HepG2 (cell line): ENCODE data around the gene STAT1. TPM values are rescaled to one million over a fixed set of nuclear protein-coding genes. Genes with fewer than 3 reads are reported as not detected.

ENCODE experiments used
- ATF7-NPFF ChIP-seq: sonication (generic); formaldehyde crosslinking; IDR thresholded peaks from 2 replicates; pipeline ENCODE4 v1.8.1; 2023; ENCODE audit warnings: mild to moderate bottlenecking, low read depth, missing genetic modification reagents, moderate library complexity
- KLF16 ChIP-seq, 2 experiments: sonication (generic) in 1 of 2; formaldehyde crosslinking in 1 of 2; IDR thresholded peaks; 2 replicates each; pipeline versions ENCODE4 v1.6.1 to v1.8.0; 2016 to 2023; ENCODE audit warnings: missing genetic modification reagents in 2 of 2, missing compliant biosample characterization in 1 of 2
- LCORL ChIP-seq, 2 experiments: fragments of 450-650 bp in 1 of 2; sonication (generic) in 1 of 2; formaldehyde crosslinking in 1 of 2; IDR thresholded peaks; 2 replicates each; pipeline versions ENCODE4 v1.5.0 to v1.6.1; 2017 to 2020; ENCODE audit warnings: antibody characterized with exemption in 1 of 2, missing genetic modification reagents in 1 of 2
- REL ChIP-seq: sonication (generic); formaldehyde crosslinking; conservative IDR thresholded peaks from 2 replicates; pipeline ENCODE4 v1.8.0; 2022; ENCODE audit warnings: mild to moderate bottlenecking, missing genetic modification reagents, moderate library complexity
- SIX1 ChIP-seq: sonication (generic); formaldehyde crosslinking; IDR thresholded peaks from 2 replicates; pipeline ENCODE4 v1.4.0; 2020; ENCODE audit warnings: missing genetic modification reagents, borderline replicate concordance
- ZFP91 ChIP-seq: sonication (generic); formaldehyde crosslinking; IDR thresholded peaks from 2 replicates; pipeline ENCODE4 v1.9.0; 2022; ENCODE audit warnings: missing genetic modification reagents, mild to moderate bottlenecking, borderline replicate concordance
- ZIK1 ChIP-seq: sonication (generic); formaldehyde crosslinking; IDR thresholded peaks from 2 replicates; pipeline ENCODE4 v1.5.0; 2020; ENCODE audit warnings: mild to moderate bottlenecking, low read depth, missing genetic modification reagents, borderline replicate concordance
- ZNF382 ChIP-seq: sonication (generic); formaldehyde crosslinking; IDR thresholded peaks from 2 replicates; pipeline ENCODE4 v1.5.0; 2020; ENCODE audit warnings: missing genetic modification reagents, mild to moderate bottlenecking, borderline replicate concordance
- ZNF576 ChIP-seq: sonication (generic); formaldehyde crosslinking; IDR thresholded peaks from 2 replicates; pipeline ENCODE4 v1.4.0; 2020; ENCODE audit warnings: mild to moderate bottlenecking, missing genetic modification reagents
- polyA plus RNA-seq, 8 experiments: library from polyadenylated mRNA; depleted of rRNA in 3 of 8; stranded (reverse) in 7 of 8; unstranded in 1 of 8; fragments of >200 nt; fragmentation: Illumina TruSeq in 4 of 8; extraction: Trizol in 4 of 8; gene quantifications; 2 replicates each; pipeline versions ENCODE4 v1.2.1 to v1.2.3, GENCODE V29; 2011 to 2016; ENCODE audit warnings: low read depth in 4 of 8, missing spikeins in 1 of 8, mixed read lengths in 1 of 8; ENCODE audit not compliant: insufficient read depth in 1 of 8
- total RNA-seq, 5 experiments: library from RNA; depleted of rRNA; stranded (reverse); fragments of >200 nt; fragmentation: Illumina TruSeq; extraction: Trizol; gene quantifications; 2 replicates each; pipeline ENCODE4 v1.2.3, GENCODE V29; 2016; ENCODE audit warnings: low read depth in 1 of 5
- TF ChIP-seq, protein P1 (sequence below): sonication (generic); formaldehyde crosslinking; IDR thresholded peaks from 2 replicates; pipeline ENCODE4 v1.4.0; 2020; ENCODE audit warnings: mild to moderate bottlenecking, missing genetic modification reagents
- TF ChIP-seq, protein P2 (sequence below): sonication (generic); formaldehyde crosslinking; IDR thresholded peaks from 2 replicates; pipeline ENCODE4 v1.4.0; 2020; ENCODE audit warnings: missing genetic modification reagents
- TF ChIP-seq, protein P3 (sequence below): sonication (generic); formaldehyde crosslinking; IDR thresholded peaks from 2 replicates; pipeline ENCODE4 v1.4.0; 2020; ENCODE audit warnings: mild to moderate bottlenecking, missing genetic modification reagents, borderline replicate concordance

Gene STAT1
- total and polyA plus RNA-seq, 2 of the 13 experiments (the other 11 are each of a cell fraction or from before 2014, with no cell fraction given) = 21.8 to 59.6 TPM

GRCh38 chr2:191013932-191014652, at the start of gene STAT1 (continued):
- TF ChIP-seq, protein P1, sequence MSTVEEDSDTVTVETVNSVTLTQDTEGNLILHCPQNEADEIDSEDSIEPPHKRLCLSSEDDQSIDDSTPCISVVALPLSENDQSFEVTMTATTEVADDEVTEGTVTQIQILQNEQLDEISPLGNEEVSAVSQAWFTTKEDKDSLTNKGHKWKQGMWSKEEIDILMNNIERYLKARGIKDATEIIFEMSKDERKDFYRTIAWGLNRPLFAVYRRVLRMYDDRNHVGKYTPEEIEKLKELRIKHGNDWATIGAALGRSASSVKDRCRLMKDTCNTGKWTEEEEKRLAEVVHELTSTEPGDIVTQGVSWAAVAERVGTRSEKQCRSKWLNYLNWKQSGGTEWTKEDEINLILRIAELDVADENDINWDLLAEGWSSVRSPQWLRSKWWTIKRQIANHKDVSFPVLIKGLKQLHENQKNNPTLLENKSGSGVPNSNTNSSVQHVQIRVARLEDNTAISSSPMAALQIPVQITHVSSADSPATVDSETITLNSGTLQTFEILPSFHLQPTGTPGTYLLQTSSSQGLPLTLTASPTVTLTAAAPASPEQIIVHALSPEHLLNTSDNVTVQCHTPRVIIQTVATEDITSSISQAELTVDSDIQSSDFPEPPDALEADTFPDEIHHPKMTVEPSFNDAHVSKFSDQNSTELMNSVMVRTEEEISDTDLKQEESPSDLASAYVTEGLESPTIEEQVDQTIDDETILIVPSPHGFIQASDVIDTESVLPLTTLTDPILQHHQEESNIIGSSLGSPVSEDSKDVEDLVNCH (CRISPR knock-in tag) = no peak; the same call in 1 of the 2 replicates
- TF ChIP-seq ZNF576 (CRISPR knock-in tag) = no peak
- TF ChIP-seq LCORL (IDR thresholded peaks at IDR 0.05) = no peak
- peak; percentile 91 for TF ChIP-seq LCORL (CRISPR knock-in tag; IDR thresholded peaks at IDR 0.05)
- 0 out of 2 replicates have a peak, but pooled peaks have one; percentile 33 for TF ChIP-seq REL (CRISPR knock-in tag)
- peak; percentile 97; the same call in 1 of the 2 replicates for TF ChIP-seq ZFP91
- TF ChIP-seq, protein P2, sequence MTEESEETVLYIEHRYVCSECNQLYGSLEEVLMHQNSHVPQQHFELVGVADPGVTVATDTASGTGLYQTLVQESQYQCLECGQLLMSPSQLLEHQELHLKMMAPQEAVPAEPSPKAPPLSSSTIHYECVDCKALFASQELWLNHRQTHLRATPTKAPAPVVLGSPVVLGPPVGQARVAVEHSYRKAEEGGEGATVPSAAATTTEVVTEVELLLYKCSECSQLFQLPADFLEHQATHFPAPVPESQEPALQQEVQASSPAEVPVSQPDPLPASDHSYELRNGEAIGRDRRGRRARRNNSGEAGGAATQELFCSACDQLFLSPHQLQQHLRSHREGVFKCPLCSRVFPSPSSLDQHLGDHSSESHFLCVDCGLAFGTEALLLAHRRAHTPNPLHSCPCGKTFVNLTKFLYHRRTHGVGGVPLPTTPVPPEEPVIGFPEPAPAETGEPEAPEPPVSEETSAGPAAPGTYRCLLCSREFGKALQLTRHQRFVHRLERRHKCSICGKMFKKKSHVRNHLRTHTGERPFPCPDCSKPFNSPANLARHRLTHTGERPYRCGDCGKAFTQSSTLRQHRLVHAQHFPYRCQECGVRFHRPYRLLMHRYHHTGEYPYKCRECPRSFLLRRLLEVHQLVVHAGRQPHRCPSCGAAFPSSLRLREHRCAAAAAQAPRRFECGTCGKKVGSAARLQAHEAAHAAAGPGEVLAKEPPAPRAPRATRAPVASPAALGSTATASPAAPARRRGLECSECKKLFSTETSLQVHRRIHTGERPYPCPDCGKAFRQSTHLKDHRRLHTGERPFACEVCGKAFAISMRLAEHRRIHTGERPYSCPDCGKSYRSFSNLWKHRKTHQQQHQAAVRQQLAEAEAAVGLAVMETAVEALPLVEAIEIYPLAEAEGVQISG (CRISPR knock-in tag) = peak; percentile 95
- TF ChIP-seq ZNF382 = no peak
- peak; percentile 67; the same call in 1 of the 2 replicates for TF ChIP-seq SIX1 (CRISPR knock-in tag)
- TF ChIP-seq, protein P3, sequence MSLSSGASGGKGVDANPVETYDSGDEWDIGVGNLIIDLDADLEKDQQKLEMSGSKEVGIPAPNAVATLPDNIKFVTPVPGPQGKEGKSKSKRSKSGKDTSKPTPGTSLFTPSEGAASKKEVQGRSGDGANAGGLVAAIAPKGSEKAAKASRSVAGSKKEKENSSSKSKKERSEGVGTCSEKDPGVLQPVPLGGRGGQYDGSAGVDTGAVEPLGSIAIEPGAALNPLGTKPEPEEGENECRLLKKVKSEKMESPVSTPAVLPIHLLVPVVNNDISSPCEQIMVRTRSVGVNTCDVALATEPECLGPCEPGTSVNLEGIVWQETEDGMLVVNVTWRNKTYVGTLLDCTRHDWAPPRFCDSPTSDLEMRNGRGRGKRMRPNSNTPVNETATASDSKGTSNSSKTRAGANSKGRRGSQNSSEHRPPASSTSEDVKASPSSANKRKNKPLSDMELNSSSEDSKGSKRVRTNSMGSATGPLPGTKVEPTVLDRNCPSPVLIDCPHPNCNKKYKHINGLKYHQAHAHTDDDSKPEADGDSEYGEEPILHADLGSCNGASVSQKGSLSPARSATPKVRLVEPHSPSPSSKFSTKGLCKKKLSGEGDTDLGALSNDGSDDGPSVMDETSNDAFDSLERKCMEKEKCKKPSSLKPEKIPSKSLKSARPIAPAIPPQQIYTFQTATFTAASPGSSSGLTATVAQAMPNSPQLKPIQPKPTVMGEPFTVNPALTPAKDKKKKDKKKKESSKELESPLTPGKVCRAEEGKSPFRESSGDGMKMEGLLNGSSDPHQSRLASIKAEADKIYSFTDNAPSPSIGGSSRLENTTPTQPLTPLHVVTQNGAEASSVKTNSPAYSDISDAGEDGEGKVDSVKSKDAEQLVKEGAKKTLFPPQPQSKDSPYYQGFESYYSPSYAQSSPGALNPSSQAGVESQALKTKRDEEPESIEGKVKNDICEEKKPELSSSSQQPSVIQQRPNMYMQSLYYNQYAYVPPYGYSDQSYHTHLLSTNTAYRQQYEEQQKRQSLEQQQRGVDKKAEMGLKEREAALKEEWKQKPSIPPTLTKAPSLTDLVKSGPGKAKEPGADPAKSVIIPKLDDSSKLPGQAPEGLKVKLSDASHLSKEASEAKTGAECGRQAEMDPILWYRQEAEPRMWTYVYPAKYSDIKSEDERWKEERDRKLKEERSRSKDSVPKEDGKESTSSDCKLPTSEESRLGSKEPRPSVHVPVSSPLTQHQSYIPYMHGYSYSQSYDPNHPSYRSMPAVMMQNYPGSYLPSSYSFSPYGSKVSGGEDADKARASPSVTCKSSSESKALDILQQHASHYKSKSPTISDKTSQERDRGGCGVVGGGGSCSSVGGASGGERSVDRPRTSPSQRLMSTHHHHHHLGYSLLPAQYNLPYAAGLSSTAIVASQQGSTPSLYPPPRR = peak; percentile 80; the same call in 1 of the 2 replicates
- TF ChIP-seq ATF7-NPFF (CRISPR knock-in tag) = peak; percentile 98
- TF ChIP-seq KLF16 (CRISPR knock-in tag; IDR thresholded peaks at IDR 0.05) = peak; percentile 62 to 100; a peak in 3 of 4 replicates
- peak; percentile 82; the same call in 1 of the 2 replicates for TF ChIP-seq ZIK1 (CRISPR knock-in tag)
